Pons (tissue), 1 donor: Measurements from ENCODE around the gene RNU7-1.

ENCODE experiments used
- DNase-seq: peaks from one replicate; pipeline ENCODE4 v3.0.0-alpha.2; 2016; ENCODE audit warnings: low spot score

RNU7-1 gene

DNA sequence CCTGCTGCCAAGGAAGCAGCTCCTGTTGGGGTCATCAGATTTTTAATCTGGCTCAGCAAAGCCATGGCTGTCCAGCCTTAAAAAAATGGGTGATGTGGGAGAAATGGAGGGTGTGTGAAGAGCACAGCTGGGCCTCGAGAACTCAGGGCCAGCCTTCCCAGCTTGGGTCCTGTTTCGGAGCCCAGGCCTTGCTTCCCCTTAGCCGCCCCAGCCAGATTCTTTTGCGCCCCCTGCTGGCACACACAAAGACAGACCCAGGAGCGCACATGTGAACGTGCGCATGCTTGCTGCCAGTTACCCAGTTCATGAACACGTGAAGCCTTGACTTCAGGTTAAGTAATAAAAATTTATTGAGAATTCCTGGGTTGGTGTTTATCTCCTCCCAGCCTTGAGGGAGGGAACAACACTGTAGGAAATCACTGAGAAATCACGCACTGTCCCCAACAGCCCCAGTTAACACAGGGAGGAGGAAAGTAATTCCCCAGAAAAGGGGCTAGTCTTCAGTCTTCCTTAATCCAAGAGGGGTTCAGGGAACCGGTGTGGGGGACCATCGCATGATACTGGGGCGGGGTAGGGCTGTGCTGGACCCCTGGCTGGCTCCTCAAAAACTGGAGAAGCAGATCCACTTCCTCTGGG, 21.5 kb downstream of the RNU7-1 start:
- peak; percentile 86 for DNase-seq

DNA sequence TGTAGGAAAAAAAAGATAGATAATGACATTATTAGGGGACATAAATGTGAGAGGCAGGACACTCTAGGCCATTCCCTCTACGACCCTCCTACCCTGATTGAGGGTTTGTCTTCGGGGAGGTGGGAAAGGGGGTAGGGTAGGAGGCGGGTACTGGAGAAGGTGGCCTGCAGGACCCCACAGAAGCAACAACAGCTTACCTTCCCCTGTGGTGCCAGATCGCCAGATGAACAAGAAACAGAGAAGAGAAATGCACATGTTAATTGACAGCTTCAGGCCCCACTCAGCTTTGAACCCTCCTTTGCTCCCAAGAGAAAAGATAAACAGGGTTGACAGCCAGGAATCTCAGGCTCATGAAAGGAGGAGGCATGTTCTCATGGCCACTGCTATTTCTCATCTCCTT, 22.1 kb downstream of the RNU7-1 start:
- DNase-seq: no peak

DNA sequence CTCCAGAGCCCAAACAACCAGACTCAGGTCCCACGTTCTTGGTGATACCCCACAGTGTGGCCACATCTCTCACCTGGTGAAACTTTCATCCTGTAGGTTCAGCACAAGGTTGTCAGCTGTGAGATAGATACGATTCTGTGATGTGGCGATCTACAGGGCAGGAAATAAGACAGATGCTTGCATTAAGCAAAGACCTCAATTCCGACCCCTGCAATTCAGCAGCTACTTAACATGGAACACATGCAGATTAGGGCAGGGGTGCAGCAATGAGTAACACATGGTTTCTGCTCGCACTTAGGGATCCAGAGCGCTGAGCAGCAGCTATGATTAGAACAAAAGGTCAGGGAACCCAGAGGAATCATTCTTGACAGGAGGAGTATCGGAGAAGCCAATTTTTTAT, 22.7 kb downstream of the RNU7-1 start:
- no peak for DNase-seq

DNA sequence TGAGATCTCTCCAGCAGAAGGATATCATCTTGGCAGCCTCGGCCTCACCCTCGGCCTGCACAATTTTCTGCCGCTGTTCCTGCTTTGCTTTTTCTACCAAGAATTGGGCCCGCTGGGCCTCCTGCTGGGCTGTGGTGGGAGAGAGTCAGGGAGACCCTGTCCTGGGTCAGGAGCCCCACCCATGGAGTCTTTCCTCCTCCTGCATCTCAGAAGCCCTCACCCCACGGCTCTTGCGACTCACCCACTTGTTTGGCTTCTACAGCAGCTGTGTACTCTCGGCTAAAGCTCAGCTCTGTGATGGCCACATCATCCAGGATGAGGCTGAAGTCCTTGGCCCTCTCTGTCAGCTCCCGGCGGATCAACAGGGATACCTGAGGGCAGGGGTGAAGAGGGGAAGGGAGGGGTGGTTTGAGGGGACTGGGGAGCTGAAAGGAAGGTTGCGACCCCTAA, 24.1 kb downstream of the RNU7-1 start:
- DNase-seq: no peak

DNA sequence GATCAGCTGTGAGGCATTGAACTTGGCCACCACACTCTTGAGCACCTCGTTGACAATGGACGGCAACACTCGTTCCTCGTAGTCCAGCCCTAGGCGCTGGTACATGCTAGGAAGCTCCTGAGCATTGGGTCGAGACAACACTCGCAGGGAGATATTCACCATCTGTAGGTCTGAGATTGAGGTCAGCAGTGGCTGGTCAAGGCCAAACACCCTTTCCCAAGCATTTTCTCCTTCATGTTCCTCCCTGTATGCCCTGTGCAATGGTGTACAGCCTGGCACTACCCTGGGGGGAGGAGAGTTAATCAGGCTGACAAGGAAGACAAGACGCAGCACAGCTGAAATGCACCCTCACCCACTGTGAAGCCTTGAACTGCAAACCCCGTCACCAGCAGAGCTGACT, 24.8 kb downstream of the RNU7-1 start:
- DNase-seq: no peak

- DNase-seq: no peak
Measured at GRCh38 chr12:6970096-6970527, 26.5 kb downstream of the RNU7-1 start.

- no peak for DNase-seq
Measured at GRCh38 chr12:6974180-6974579, 30.6 kb downstream of the RNU7-1 start.

GRCh38 chr12:6975297-6976032, 31.8 kb downstream of the RNU7-1 start:
- no peak for DNase-seq

DNA sequence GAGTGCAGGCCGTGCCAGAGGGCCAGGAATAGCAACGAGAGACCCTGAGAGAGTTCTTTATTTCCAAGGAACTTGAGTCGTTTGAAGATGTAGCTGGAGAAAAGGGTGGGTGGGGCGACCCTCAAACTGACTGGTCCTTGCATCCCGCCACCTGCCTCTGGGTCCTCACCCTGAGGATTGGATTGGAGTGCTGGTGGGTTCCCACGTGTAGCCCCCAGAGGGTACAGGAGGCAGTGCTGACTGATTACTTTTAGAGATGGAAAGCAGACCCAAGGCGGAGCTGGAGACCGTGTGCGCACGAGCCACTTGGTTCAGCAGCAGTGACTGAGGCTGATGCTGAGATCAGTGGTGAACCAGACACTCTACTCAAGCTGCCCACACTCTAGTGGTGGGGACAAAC, 34.0 kb downstream of the RNU7-1 start:
- no peak for DNase-seq

DNA sequence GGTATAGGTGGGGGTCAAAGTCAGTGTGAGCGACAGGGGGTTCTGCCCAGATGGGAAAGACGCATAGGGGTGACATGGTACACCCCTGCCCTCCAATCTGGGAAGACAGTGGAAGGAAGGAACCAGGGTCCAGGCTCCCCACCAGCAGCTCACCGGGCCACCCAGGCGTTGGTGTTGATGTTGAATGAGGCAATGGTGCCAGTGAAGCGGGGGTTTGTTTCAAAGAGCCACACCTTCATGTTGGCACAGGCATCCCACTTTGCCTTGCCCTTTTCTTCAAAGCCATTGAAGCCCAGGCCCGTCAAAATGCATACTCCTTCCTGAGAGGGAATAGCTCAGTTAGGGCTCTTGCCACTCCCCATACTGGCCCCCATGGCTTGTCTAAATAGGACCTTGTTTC, 34.6 kb downstream of the RNU7-1 start:
- no peak for DNase-seq

- no peak for DNase-seq
Measured at GRCh38 chr12:6978611-6979011, 35.0 kb downstream of the RNU7-1 start.

GRCh38 chr12:6979021-6979420, 35.4 kb downstream of the RNU7-1 start:
- no peak for DNase-seq

GRCh38 chr12:6979453-6979852, 35.8 kb downstream of the RNU7-1 start:
- no peak for DNase-seq

GRCh38 chr12:6980075-6980474, 36.5 kb downstream of the RNU7-1 start:
- DNase-seq: no peak

DNA sequence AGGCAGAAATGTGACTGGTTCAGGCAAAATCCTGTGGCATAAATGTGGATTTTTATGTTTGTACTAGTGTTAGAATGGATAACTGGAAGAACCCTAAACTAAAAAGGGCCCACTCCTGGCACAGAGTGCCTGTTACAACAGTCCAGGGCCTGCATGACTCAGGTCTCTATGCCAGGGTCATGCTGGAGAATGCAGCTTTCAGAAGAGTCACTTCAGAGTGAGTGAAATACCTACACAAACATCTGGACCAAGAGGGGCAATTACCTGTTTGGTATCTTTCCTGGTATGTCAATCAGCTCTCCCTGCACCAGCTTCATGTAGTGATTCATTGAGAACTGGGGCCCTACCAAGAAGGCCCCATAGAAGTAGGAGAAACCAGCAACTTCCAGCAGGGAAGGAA, 37.1 kb downstream of the RNU7-1 start:
- DNase-seq: no peak

- no peak for DNase-seq
Measured at GRCh38 chr12:6981152-6982052, 37.8 kb downstream of the RNU7-1 start.

DNA sequence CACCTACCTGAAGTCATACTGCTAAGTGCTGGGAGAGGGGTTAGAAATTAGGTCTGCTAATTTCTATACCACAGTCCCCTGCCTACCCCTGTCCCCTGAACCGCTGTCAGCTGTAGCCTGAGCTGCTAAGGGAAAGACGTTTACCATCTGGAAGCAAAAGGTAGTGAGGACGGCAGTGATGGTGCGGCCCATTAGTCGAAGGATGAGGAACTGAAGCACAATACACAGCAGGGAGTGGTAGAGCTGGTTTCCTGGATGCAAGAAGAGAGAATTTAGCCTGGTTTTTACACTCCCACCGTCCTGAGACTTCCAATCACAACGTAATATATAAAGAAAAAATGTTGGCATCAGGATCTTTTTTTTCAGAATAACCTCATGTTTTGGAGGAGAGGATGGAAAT, 38.9 kb downstream of the RNU7-1 start:
- DNase-seq: no peak

DNA sequence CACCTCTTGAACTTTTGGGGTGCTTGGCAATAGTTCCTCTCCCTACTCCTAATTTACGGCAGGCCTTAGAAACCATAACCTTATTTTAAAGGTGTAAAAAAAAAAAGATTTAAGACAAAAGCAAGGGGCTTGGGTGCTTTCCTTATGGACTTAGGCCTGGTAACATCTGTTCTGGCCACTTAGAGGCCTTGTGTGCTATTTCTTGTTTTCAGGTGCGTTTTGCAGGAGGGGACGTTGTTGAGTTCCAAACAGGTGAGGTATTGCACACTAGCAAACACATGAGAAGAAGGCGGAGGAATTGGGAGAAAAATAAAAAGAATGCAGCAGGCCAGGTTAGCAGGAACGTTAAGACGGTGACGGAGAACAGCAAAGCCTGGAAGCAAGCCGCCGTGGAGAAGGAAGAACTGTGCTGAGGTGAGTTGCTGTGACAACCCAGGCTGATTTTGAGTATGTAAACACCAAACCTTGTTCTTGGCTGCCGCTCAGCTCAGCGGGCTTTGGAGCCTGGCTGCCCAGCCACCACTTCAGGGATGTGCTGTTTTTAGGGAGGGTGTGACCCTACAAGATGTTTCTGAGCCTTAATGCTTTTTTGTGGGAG, 44.4 kb downstream of the RNU7-1 start:
- DNase-seq: no peak
